Mesenchymal stem cell (in vitro differentiated cells and primary cell): ENCODE measurements around the gene MAP3K15.

Experiments used
- DNase-seq: peaks from one replicate; pipeline ENCODE4 v3.0.0-alpha.2; 2013
- H2AFZ ChIP-seq: one replicate; pipeline ENCODE4 v1.6.1; 2013; ENCODE audit warnings: low read depth, mild to moderate bottlenecking, control low read depth, inconsistent platforms, low read length, moderate library complexity
- H2AK5ac ChIP-seq: 2 replicates; pipeline ENCODE4 v1.6.1; 2013; ENCODE audit warnings: low read length, moderate library complexity, mild to moderate bottlenecking, inconsistent platforms; ENCODE audit not compliant: severe bottlenecking
- H2BK120ac ChIP-seq: one replicate; pipeline ENCODE4 v1.6.1; 2013; ENCODE audit warnings: low read depth, mild to moderate bottlenecking, inconsistent platforms, low read length, moderate library complexity
- H2BK12ac ChIP-seq, 2 experiments: one replicate each; pipeline ENCODE4 v1.6.1; 2013; ENCODE audit warnings: inconsistent platforms in 2 of 2, low read length in 2 of 2, mild to moderate bottlenecking in 2 of 2, moderate library complexity in 2 of 2, control low read depth in 1 of 2
- H2BK15ac ChIP-seq: one replicate; pipeline ENCODE4 v1.6.1; 2013; ENCODE audit warnings: mild to moderate bottlenecking, low read depth, inconsistent platforms; ENCODE audit not compliant: poor library complexity, severe bottlenecking
- H2BK5ac ChIP-seq: 2 replicates; pipeline ENCODE4 v1.6.1; 2013; ENCODE audit warnings: low read depth, mild to moderate bottlenecking, low read length, control low read depth, inconsistent platforms; ENCODE audit not compliant: poor library complexity, severe bottlenecking
- H3K14ac ChIP-seq, 2 experiments: one replicate each; pipeline ENCODE4 v1.6.1; 2013; ENCODE audit warnings: inconsistent platforms in 2 of 2, low read length in 2 of 2, control low read depth in 1 of 2, mild to moderate bottlenecking in 1 of 2, moderate library complexity in 1 of 2
- H3K18ac ChIP-seq, 2 experiments: one replicate each; pipeline ENCODE4 v1.6.1; 2013; ENCODE audit warnings: inconsistent platforms in 2 of 2, low read length in 2 of 2, control low read depth in 1 of 2, low read depth in 1 of 2, mild to moderate bottlenecking in 1 of 2
- H3K23ac ChIP-seq, 2 experiments: one replicate each; pipeline ENCODE4 v1.6.1; 2013; ENCODE audit warnings: inconsistent platforms in 2 of 2, low read length in 2 of 2, mild to moderate bottlenecking in 2 of 2, moderate library complexity in 2 of 2, control low read depth in 1 of 2
- H3K27ac ChIP-seq: 2 replicates; pipeline ENCODE4 v1.5.1; 2013; ENCODE audit warnings: mild to moderate bottlenecking, moderate library complexity, low read length, control low read depth, inconsistent platforms; ENCODE audit not compliant: poor library complexity, severe bottlenecking
- H3K27me3 ChIP-seq, 2 experiments: 2 replicates each; pipeline versions ENCODE4 v1.6.1 to v1.7.0; 2013; ENCODE audit warnings: low read length in 2 of 2, mild to moderate bottlenecking in 2 of 2, moderate library complexity in 2 of 2, control low read depth in 1 of 2, inconsistent platforms in 1 of 2; ENCODE audit not compliant: control insufficient read depth in 1 of 2, insufficient read depth in 1 of 2
- H3K36me3 ChIP-seq, 2 experiments: 2 replicates each; pipeline versions ENCODE4 v1.6.1 to v1.7.0; 2013; ENCODE audit warnings: low read length in 2 of 2, control low read depth in 1 of 2, inconsistent platforms in 1 of 2, low read depth in 1 of 2, mild to moderate bottlenecking in 1 of 2; ENCODE audit not compliant: insufficient read depth in 2 of 2, control insufficient read depth in 1 of 2
- H3K4ac ChIP-seq, 2 experiments: one replicate each; pipeline ENCODE4 v1.6.1; 2013; ENCODE audit warnings: inconsistent platforms in 2 of 2, low read length in 2 of 2, mild to moderate bottlenecking in 2 of 2, moderate library complexity in 2 of 2, control low read depth in 1 of 2, low read depth in 1 of 2
- H3K4me1 ChIP-seq: 2 replicates; pipeline ENCODE4 v1.6.1; 2013; ENCODE audit warnings: low read depth, low read length, control low read depth; ENCODE audit not compliant: control insufficient read depth, insufficient read depth
- H3K4me2 ChIP-seq: 2 replicates; pipeline ENCODE4 v1.6.1; 2013; ENCODE audit warnings: low read length, mild to moderate bottlenecking, inconsistent platforms; ENCODE audit not compliant: poor library complexity, severe bottlenecking
- H3K4me3 ChIP-seq, 2 experiments: 2 replicates each; pipeline versions ENCODE4 v1.5.1 to v1.7.0; 2013; ENCODE audit warnings: low read length in 2 of 2, mild to moderate bottlenecking in 2 of 2, control low read depth in 1 of 2, low read depth in 1 of 2; ENCODE audit not compliant: insufficient read depth in 1 of 2
- H3K79me1 ChIP-seq: replicated peaks from 2 replicates; pipeline ENCODE4 v1.6.1; 2013; ENCODE audit warnings: mild to moderate bottlenecking, control low read depth, low read length, inconsistent platforms; ENCODE audit not compliant: poor library complexity, severe bottlenecking
- H3K9ac ChIP-seq: 2 replicates; pipeline ENCODE4 v1.7.0; 2013; ENCODE audit warnings: mild to moderate bottlenecking, low read length, moderate library complexity
- H3K9me3 ChIP-seq: 2 replicates; pipeline ENCODE4 v1.7.0; 2013; ENCODE audit warnings: mild to moderate bottlenecking, low read length; ENCODE audit not compliant: control insufficient read depth
- H4K8ac ChIP-seq: one replicate; pipeline ENCODE4 v1.6.1; 2013; ENCODE audit warnings: inconsistent platforms, mild to moderate bottlenecking, low read length, moderate library complexity
- H4K91ac ChIP-seq: one replicate; pipeline ENCODE4 v1.6.1; 2013; ENCODE audit warnings: mild to moderate bottlenecking, low read length, inconsistent platforms
- WGBS: methylation state at CpG from one replicate; pipeline ENCODE4 v1.1.7; 2013; ENCODE audit warnings: mixed read lengths; 5-methylcytosine and 5-hydroxymethylcytosine counted together

Gene MAP3K15

DNA sequence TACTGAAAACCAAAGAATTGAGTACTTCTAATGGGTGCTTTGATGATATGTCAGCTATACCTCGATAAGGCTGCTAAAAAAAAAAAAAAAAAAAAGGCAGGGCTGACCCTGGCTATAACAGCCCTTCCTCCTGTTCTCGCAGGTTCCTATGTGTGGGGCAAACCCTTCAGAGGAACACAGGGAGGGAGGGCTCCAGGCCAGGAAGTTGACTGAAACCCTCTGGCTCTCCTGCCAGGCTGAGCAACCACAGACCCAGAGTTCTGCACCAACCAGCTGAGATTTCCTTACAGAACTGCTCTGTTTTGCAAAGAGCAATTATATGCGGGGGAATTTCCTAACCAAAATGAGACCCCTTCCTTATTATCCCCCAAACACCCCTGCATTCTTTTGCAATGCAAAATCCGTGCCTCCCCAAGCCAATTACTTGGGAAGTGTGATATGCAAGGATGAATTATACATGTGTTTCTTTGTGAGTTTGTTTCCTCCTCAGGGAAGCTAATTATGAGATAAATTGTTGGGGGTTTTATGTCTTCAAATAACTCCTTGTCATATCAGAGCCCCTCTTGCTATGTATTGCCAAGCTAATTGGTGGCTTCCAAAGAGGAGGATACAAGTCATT, 126.0 kb downstream of the MAP3K15 start:
- H2BK12ac ChIP-seq = no peak overlapping the region
- no peaks in the 10 kb centered on the region for H3K4me1 ChIP-seq
- no peaks in the 10 kb centered on the region for H3K79me1 ChIP-seq
- H3K27me3 ChIP-seq = peaks cover 0 to 24% of the 10 kb centered on the region in 2 experiments
- no peak overlapping the region for H2BK15ac ChIP-seq
- no peaks in the 10 kb centered on the region for H3K36me3 ChIP-seq
- H2BK120ac ChIP-seq = no peak overlapping the region
- H3K4ac ChIP-seq = no peak overlapping the region
- H3K18ac ChIP-seq = no peak overlapping the region
- WGBS = 35% methylated on average over 2 of the region's 4 CpGs
- H4K91ac ChIP-seq = no peak overlapping the region
- H3K23ac ChIP-seq = no peak overlapping the region
- no peak overlapping the region for H2AK5ac ChIP-seq
- no peak overlapping the region for H3K4me2 ChIP-seq
- no peak for DNase-seq
- H3K9me3 ChIP-seq = peaks cover 6% of the 10 kb centered on the region
- H3K4me3 ChIP-seq = no peak overlapping the region
- no peak overlapping the region for H3K27ac ChIP-seq
- H3K14ac ChIP-seq = no peak overlapping the region
- H4K8ac ChIP-seq = no peak overlapping the region
- no peak overlapping the region for H2AFZ ChIP-seq
- H3K9ac ChIP-seq = no peak overlapping the region
- no peak overlapping the region for H2BK5ac ChIP-seq

DNA sequence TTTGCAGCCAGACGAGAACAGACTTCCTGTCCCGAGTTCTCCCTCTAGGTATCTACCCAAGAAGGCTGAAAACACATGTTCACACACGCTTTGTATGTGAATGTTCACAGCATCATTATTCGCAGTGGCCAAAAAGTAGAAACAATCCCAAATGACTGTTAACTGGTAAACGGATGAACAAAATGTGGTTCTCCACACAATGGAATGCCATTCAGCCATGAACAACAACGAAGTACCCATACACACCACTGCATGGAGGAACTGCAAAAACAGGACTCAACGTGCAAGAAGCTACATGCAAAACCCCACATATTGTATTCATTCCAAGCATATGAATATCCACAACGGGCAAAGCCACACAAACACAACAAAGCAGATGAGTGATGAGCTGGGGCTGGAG, 126.6 kb downstream of the MAP3K15 start:
- H3K4ac ChIP-seq = no peak overlapping the region
- H2BK15ac ChIP-seq = no peak overlapping the region
- no peak overlapping the region for H4K91ac ChIP-seq
- peaks cover 6% of the 10 kb centered on the region for H3K9me3 ChIP-seq
- H3K79me1 ChIP-seq = no peaks in the 10 kb centered on the region
- no peak overlapping the region for H3K4me3 ChIP-seq
- no peak overlapping the region for H2AFZ ChIP-seq
- WGBS = 89% methylated on average over 6 of the region's 8 CpGs
- no peak overlapping the region for H3K23ac ChIP-seq
- no peak overlapping the region for H2BK5ac ChIP-seq
- H3K4me1 ChIP-seq = no peaks in the 10 kb centered on the region
- no peak overlapping the region for H2BK120ac ChIP-seq
- H2AK5ac ChIP-seq = no peak overlapping the region
- H4K8ac ChIP-seq = no peak overlapping the region
- no peak overlapping the region for H3K9ac ChIP-seq
- no peaks in the 10 kb centered on the region for H3K36me3 ChIP-seq
- H3K4me2 ChIP-seq = no peak overlapping the region
- no peak overlapping the region for H3K18ac ChIP-seq
- H2BK12ac ChIP-seq = no peak overlapping the region
- H3K27ac ChIP-seq = no peak overlapping the region
- H3K27me3 ChIP-seq = peaks cover 0 to 24% of the 10 kb centered on the region in 2 experiments
- no peak overlapping the region for H3K14ac ChIP-seq
- DNase-seq = no peak

DNA sequence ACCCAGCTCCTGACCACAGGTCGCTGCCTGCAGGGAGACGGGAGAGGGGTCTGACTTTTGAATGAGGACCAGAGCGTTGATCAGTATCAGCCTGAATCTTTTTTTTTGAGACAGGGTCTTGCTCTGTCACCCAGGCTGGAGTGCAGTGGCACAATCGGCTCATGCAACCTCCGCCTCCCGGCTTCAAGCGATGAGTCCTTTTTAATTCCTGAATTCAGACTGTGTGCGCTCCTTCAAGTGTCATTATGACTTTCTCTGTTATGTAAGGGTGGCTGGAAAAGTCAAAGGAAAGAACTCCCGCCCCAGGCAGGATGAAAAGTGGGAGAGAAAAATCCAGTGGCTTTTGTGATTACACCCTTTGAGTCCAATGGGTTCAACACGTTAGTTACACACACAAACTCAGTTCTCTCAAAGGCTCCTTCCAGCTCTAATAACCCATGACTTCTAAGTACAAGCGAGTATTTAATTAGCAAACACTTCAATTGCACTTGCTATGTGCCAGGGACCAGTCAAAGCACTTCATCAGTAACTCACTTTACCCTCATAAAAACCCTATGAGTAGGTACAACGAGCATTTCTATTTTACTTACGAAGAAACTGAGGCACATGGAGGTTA, 127.1 kb downstream of the MAP3K15 start:
- no peak overlapping the region for H3K4me3 ChIP-seq
- no peak for DNase-seq
- H3K27ac ChIP-seq = no peak overlapping the region
- H2BK5ac ChIP-seq = no peak overlapping the region
- no peak overlapping the region for H2BK15ac ChIP-seq
- H3K23ac ChIP-seq = no peak overlapping the region
- no peaks in the 10 kb centered on the region for H3K4me1 ChIP-seq
- peaks cover 0 to 26% of the 10 kb centered on the region in 2 experiments for H3K27me3 ChIP-seq
- H2BK12ac ChIP-seq = no peak overlapping the region
- no peaks in the 10 kb centered on the region for H3K79me1 ChIP-seq
- H3K9ac ChIP-seq = no peak overlapping the region
- H3K9me3 ChIP-seq = peaks cover 6% of the 10 kb centered on the region
- no peak overlapping the region for H3K4ac ChIP-seq
- H3K14ac ChIP-seq = no peak overlapping the region
- H2AK5ac ChIP-seq = no peak overlapping the region
- no peaks in the 10 kb centered on the region for H3K36me3 ChIP-seq
- no peak overlapping the region for H2AFZ ChIP-seq
- H4K8ac ChIP-seq = no peak overlapping the region
- 78% methylated on average over 12 of the region's 13 CpGs for WGBS
- no peak overlapping the region for H2BK120ac ChIP-seq
- no peak overlapping the region for H3K18ac ChIP-seq
- H3K4me2 ChIP-seq = no peak overlapping the region
- H4K91ac ChIP-seq = no peak overlapping the region

DNA sequence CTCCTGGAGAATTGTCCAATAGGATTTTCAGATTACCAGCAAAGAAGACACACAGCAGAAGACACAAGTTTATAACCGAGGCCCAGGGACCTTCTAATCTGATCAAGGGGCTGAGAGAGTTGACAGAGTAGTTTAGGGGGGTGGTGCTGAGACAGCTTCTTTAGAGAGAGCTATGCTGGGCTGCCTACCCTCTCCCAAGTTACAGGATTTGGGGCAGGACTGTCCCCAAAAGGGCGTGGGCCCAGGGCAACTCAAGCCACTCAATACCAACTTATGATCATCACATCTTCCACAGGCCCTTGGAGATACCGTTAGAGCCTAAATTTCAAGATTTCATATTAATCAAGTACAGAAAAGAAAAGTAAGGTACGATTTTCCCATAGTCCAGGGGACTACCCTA, 128.6 kb downstream of the MAP3K15 start:
- H2AK5ac ChIP-seq = no peak overlapping the region
- H3K27ac ChIP-seq = no peak overlapping the region
- peaks cover 6% of the 10 kb centered on the region for H3K9me3 ChIP-seq
- H3K18ac ChIP-seq = no peak overlapping the region
- no peak overlapping the region for H3K4ac ChIP-seq
- H2AFZ ChIP-seq = no peak overlapping the region
- no peak overlapping the region for H3K14ac ChIP-seq
- no peak overlapping the region for H3K4me2 ChIP-seq
- no peak overlapping the region for H2BK12ac ChIP-seq
- no peak overlapping the region for H3K9ac ChIP-seq
- H3K4me3 ChIP-seq = no peak overlapping the region
- DNase-seq = no peak
- no peaks in the 10 kb centered on the region for H3K36me3 ChIP-seq
- H2BK120ac ChIP-seq = no peak overlapping the region
- WGBS = 64% methylated on average over 1 of the region's 4 CpGs
- H4K8ac ChIP-seq = no peak overlapping the region
- H3K27me3 ChIP-seq = peaks cover 0 to 22% of the 10 kb centered on the region in 2 experiments
- no peaks in the 10 kb centered on the region for H3K79me1 ChIP-seq
- H3K4me1 ChIP-seq = no peaks in the 10 kb centered on the region
- H4K91ac ChIP-seq = no peak overlapping the region
- H3K23ac ChIP-seq = no peak overlapping the region
- no peak overlapping the region for H2BK5ac ChIP-seq
- H2BK15ac ChIP-seq = no peak overlapping the region
